SK-N-SH (cell line): ENCODE data around the gene DPEP2NB. TPM values are rescaled to one million over a fixed set of nuclear protein-coding genes. Genes with fewer than 3 reads are reported as not detected.

Experiments used
- CTCF ChIA-PET: fragments of 300-600, 350-600 bp; formaldehyde crosslinking; extraction: SDS; loops from one replicate; lab custom pipeline; 2021; lab: Yijun Ruan, JAX
- POLR2A ChIA-PET: fragments of 350-600 bp; sonication (Branson Sonifier 250); formaldehyde crosslinking; extraction: SDS; loops from one replicate; lab custom pipeline; 2020; ENCODE audit warnings: antibody characterized with exemption, inconsistent platforms; lab: Yijun Ruan, JAX
- DNase-seq: peaks from one replicate; pipeline ENCODE4 v3.0.0; 2012
- H2AFZ ChIP-seq: fragments of 200-600 bp; sonication (generic); 2 replicates; pipeline ENCODE4 v1.8.1; 2016; ENCODE audit warnings: antibody characterized with exemption, mild to moderate bottlenecking, low read depth
- H3F3A ChIP-seq: fragments of 200-600 bp; sonication (generic); replicated peaks from 2 replicates; pipeline ENCODE3; 2016; ENCODE audit warnings: antibody characterized with exemption, mild to moderate bottlenecking; ENCODE audit not compliant: insufficient read depth
- H3K27ac ChIP-seq, 2 experiments: fragments of 200-500 bp in 1 of 2; fragments of 200-600 bp in 1 of 2; sonication (Bioruptor generic) in 1 of 2; sonication (generic), shearing (Covaris generic) in 1 of 2; 2 replicates each; pipeline versions ENCODE4 v1.5.1 to v1.6.1; 2014 to 2016; ENCODE audit warnings: low read depth in 2 of 2, inconsistent platforms in 1 of 2, low read length in 1 of 2, mild to moderate bottlenecking in 1 of 2, mixed read lengths in 1 of 2
- H3K27me3 ChIP-seq: fragments of 200-600 bp; sonication (generic), shearing (Covaris generic); 2 replicates; pipeline ENCODE4 v1.6.1; 2016; ENCODE audit warnings: mixed run types; ENCODE audit not compliant: insufficient read depth
- H3K36me3 ChIP-seq, 2 experiments: fragments of 200-500 bp in 1 of 2; fragments of 200-600 bp in 1 of 2; sonication (Bioruptor generic) in 1 of 2; sonication (generic) in 1 of 2; replicated peaks in 1 of 2; 2 replicates each; pipeline versions ENCODE3 to v1.5.1; 2014 to 2016; ENCODE audit warnings: low read length in 1 of 2, mild to moderate bottlenecking in 1 of 2; ENCODE audit not compliant: insufficient read depth in 2 of 2, control insufficient read depth in 1 of 2
- H3K4me1 ChIP-seq, 2 experiments: fragments of 200-500 bp in 1 of 2; fragments of 200-600 bp in 1 of 2; sonication (Bioruptor generic) in 1 of 2; sonication (generic), shearing (Covaris generic) in 1 of 2; 2 replicates each; pipeline versions ENCODE4 v1.5.1 to v1.6.1; 2014 to 2016; ENCODE audit warnings: low read depth in 1 of 2, low read length in 1 of 2, mixed run types in 1 of 2; ENCODE audit not compliant: insufficient read depth in 2 of 2, control insufficient read depth in 1 of 2
- H3K4me2 ChIP-seq: fragments of 200-600 bp; sonication (generic), shearing (Covaris generic); 2 replicates; pipeline ENCODE4 v1.6.1; 2017; ENCODE audit warnings: mixed run types
- H3K4me3 ChIP-seq, 2 experiments: fragments of 200-500 bp in 1 of 2; fragments of 200-600 bp in 1 of 2; sonication (Bioruptor generic) in 1 of 2; sonication (generic), shearing (Covaris generic) in 1 of 2; 2 replicates each; pipeline versions ENCODE4 v1.5.1 to v1.8.1; 2014 to 2016; ENCODE audit warnings: low read depth in 2 of 2, inconsistent platforms in 1 of 2, low read length in 1 of 2, mild to moderate bottlenecking in 1 of 2, mixed read lengths in 1 of 2, moderate library complexity in 1 of 2
- H3K79me2 ChIP-seq: fragments of 200-600 bp; sonication (generic); 2 replicates; pipeline ENCODE4 v1.8.1; 2017; ENCODE audit warnings: mild to moderate bottlenecking; ENCODE audit not compliant: insufficient read depth
- H3K9ac ChIP-seq: fragments of 200-600 bp; sonication (generic); 2 replicates; pipeline ENCODE4 v1.6.1; 2017; ENCODE audit warnings: mixed run types
- H3K9me2 ChIP-seq: fragments of 200-600 bp; sonication (generic); 2 replicates; pipeline ENCODE4 v1.6.1; 2017; ENCODE audit warnings: mixed run types
- H3K9me3 ChIP-seq: fragments of 200-600 bp; sonication (generic); 2 replicates; pipeline ENCODE4 v1.6.1; 2017; ENCODE audit warnings: mixed run types, mild to moderate bottlenecking, moderate library complexity
- H4K20me1 ChIP-seq: fragments of 200-600 bp; sonication (generic); 2 replicates; pipeline ENCODE4 v1.6.1; 2017; ENCODE audit warnings: mild to moderate bottlenecking, mixed run types; ENCODE audit not compliant: insufficient read depth
- CTCF ChIP-seq: fragments of 200-600 bp; sonication (generic); IDR thresholded peaks from 2 replicates; pipeline ENCODE4 v1.6.1; 2017; ENCODE audit warnings: antibody characterized with exemption, mild to moderate bottlenecking, moderate library complexity
- ELF1 ChIP-seq: IDR thresholded peaks from 2 replicates; pipeline ENCODE4 v1.4.0; 2012
- EP300 ChIP-seq, 2 experiments: IDR thresholded peaks; 2 replicates each; pipeline versions ENCODE4 v1.4.0 to v1.6.1; 2012; ENCODE audit warnings: borderline replicate concordance in 1 of 2, low read depth in 1 of 2, low read length in 1 of 2
- EZH2phosphoT487 ChIP-seq: fragments of 200-600 bp; sonication (generic); IDR thresholded peaks from 2 replicates; pipeline ENCODE4 v1.6.1; 2017; ENCODE audit warnings: low read depth, mixed run types, mild to moderate bottlenecking, antibody characterized with exemption, moderate library complexity, borderline replicate concordance
- FOXM1 ChIP-seq: IDR thresholded peaks from 2 replicates; pipeline ENCODE4 v1.4.0; 2012; ENCODE audit warnings: low read depth, mild to moderate bottlenecking
- GABPA ChIP-seq: IDR thresholded peaks from 2 replicates; pipeline ENCODE4 v1.4.0; 2012; ENCODE audit warnings: low read depth, mild to moderate bottlenecking
- IRF3 ChIP-seq: fragments of 150-350 bp; IDR thresholded peaks from 2 replicates; pipeline ENCODE4 v1.6.1; 2016; ENCODE audit warnings: mild to moderate bottlenecking, low read depth, low read length
- MAX ChIP-seq: IDR thresholded peaks from 2 replicates; pipeline ENCODE4 v1.4.0; 2012; ENCODE audit warnings: low read depth
- MEF2A ChIP-seq: IDR thresholded peaks from 2 replicates; pipeline ENCODE4 v1.4.0; 2012; ENCODE audit warnings: low read depth, borderline replicate concordance
- NFIC ChIP-seq: IDR thresholded peaks from 2 replicates; pipeline ENCODE4 v1.4.0; 2012; ENCODE audit warnings: borderline replicate concordance
- NRF1 ChIP-seq: IDR thresholded peaks from 2 replicates; pipeline ENCODE4 v1.6.1; 2012; ENCODE audit warnings: low read depth, mild to moderate bottlenecking, low read length
- PBX3 ChIP-seq: IDR thresholded peaks from 2 replicates; pipeline ENCODE4; 2012
- RAD21 ChIP-seq: IDR thresholded peaks from 2 replicates; pipeline ENCODE4 v1.6.1; 2012; ENCODE audit warnings: mild to moderate bottlenecking, low read length
- RCOR1 ChIP-seq: fragments of 150-350 bp; IDR thresholded peaks from 2 replicates; pipeline ENCODE4 v1.6.1; 2017; ENCODE audit warnings: antibody characterized with exemption, low read length
- RFX5 ChIP-seq: IDR thresholded peaks from 2 replicates; pipeline ENCODE4 v1.6.1; 2012; ENCODE audit warnings: mild to moderate bottlenecking, improper control_type of control experiment, low read length
- SIN3A ChIP-seq: IDR thresholded peaks from 2 replicates; pipeline ENCODE4 v1.6.1; 2012; ENCODE audit warnings: low read depth, mild to moderate bottlenecking, low read length, moderate library complexity, borderline replicate concordance
- TAF1 ChIP-seq: IDR thresholded peaks from 2 replicates; pipeline ENCODE4 v1.6.1; 2012; ENCODE audit warnings: low read depth, mild to moderate bottlenecking, low read length, moderate library complexity, borderline replicate concordance
- TCF12 ChIP-seq: IDR thresholded peaks from 2 replicates; pipeline ENCODE4 v1.4.0; 2012
- TEAD4 ChIP-seq: IDR thresholded peaks from 2 replicates; pipeline ENCODE4 v1.4.0; 2012; ENCODE audit warnings: mild to moderate bottlenecking, borderline replicate concordance; ENCODE audit not compliant: insufficient read depth
- USF1 ChIP-seq: IDR thresholded peaks from 2 replicates; pipeline ENCODE4 v1.4.0; 2012; ENCODE audit warnings: low read depth, borderline replicate concordance
- USF2 ChIP-seq: fragments of 150-350 bp; IDR thresholded peaks from 2 replicates; pipeline ENCODE4 v1.6.1; 2017; ENCODE audit warnings: antibody characterized with exemption, low read length, low read depth, borderline replicate concordance
- YY1 ChIP-seq: IDR thresholded peaks from 2 replicates; pipeline ENCODE4 v1.4.0; 2012; ENCODE audit warnings: low read depth, mild to moderate bottlenecking
- ZBTB33 ChIP-seq: IDR thresholded peaks from 2 replicates; pipeline ENCODE4 v1.4.0; 2012; ENCODE audit warnings: low read depth, borderline replicate concordance
- WGBS: methylation state at CpG from one replicate; pipeline ENCODE4 v1.1.6; 2017; ENCODE audit warnings: low lambda C conversion rate; 5-methylcytosine and 5-hydroxymethylcytosine counted together
- polyA plus RNA-seq, 3 experiments: library from polyadenylated mRNA; depleted of rRNA; stranded (reverse); fragments of >200 nt; gene quantifications; 2 replicates each; pipeline ENCODE4 v1.2.3, GENCODE V29; 2012

DPEP2NB gene
- polyA plus RNA-seq, 1 of the 3 experiments (the other 2 are of a cell fraction), result not detected

- Histone ChIP-seq H4K20me1 (0 out of 2 replicates have a peak, but pooled peaks cover 2% of the 10 kb centered on the region), H3K27me3 (no peaks in the 10 kb centered on the region), H3K4me3 (no peak overlapping the region; a peak in 1 of 4 replicates), H3K4me1 (peaks cover 0 to 19% of the 10 kb centered on the region in 2 experiments; a peak in 2 of 4 replicates), H3K4me2 (peak overlapping the region; percentile 55), H3F3A (peaks cover 39% of the 10 kb centered on the region), H2AFZ (0 out of 2 replicates have a peak overlapping the region, but pooled peaks have one; percentile 20), H3K27ac (peak overlapping the region; percentile 40 to 70; a peak in 3 of 4 replicates), H3K36me3 (peaks cover 7 to 8% of the 10 kb centered on the region in 2 experiments), H3K9me3 (no peaks in the 10 kb centered on the region), H3K9me2 (no peaks in the 10 kb centered on the region), H3K79me2 (no peaks in the 10 kb centered on the region), H3K9ac (peak overlapping the region; percentile 45; the same call in 1 of the 2 replicates)
- DNase-seq, result peak; percentile 77
- ChIA-PET POLR2A (no interaction called here), CTCF (interaction anchor here (0.6 to 2.5 kb wide), 24 partner anchors 8 to 229 kb away, joined by 3 to 12 read pairs (median 4); no protein-coding TSS in a partner anchor)
- WGBS, result 36% methylated on average over 2 of the region's 2 CpGs
- TF ChIP-seq NRF1 (no peak), TCF12 (peak; percentile 59; the same call in 1 of the 2 replicates), YY1 (no peak), RCOR1 (no peak), FOXM1 (no peak), USF1 (no peak), ZBTB33 (no peak), TEAD4 (no peak), SIN3A (no peak), USF2 (no peak), NFIC (peak; percentile 52; the same call in 1 of the 2 replicates), MEF2A (no peak), PBX3 (no peak; the same call in 1 of the 2 replicates), IRF3 (no peak), TAF1 (no peak), GABPA (no peak), MAX (0 out of 2 replicates have a peak, but pooled peaks have one; percentile 34), EP300 (IDR thresholded peaks at IDR 0.05; ENCODE audit: borderline replicate concordance in 1 of 2, low read depth in 1 of 2, low read length in 1 of 2) (no peak; a peak in 1 of 4 replicates), RAD21 (peak; percentile 69), CTCF (peak; percentile 86), RFX5 (no peak), EZH2phosphoT487 (no peak), ELF1 (no peak)
Measured at GRCh38 chr16:68064791-68065365, 49.2 kb upstream of the DPEP2NB start.
